ENCODE data around the gene SAP30. TPM values are rescaled to one million over a fixed set of nuclear protein-coding genes. Genes with fewer than 3 reads are reported as not detected.

SAP30 gene
- total and polyA plus RNA-seq, 9 of the 15 experiments (the other 6 are each of a cell fraction or from before 2014, with no cell fraction given) = 5.9 to 51.1 (median 32.6) TPM

- no peak for TF ChIP-seq ARID3A (IDR thresholded peaks at IDR 0.05; ENCODE audit: borderline replicate concordance, low read depth, low read length)
- no peak for TF ChIP-seq CBX2 (IDR thresholded peaks at IDR 0.05; ENCODE audit: insufficient read depth, low read length, poor library complexity, severe bottlenecking)
- no peak for TF ChIP-seq HCFC1 (IDR thresholded peaks at IDR 0.05; ENCODE audit: low read depth, low read length)
- no peak for TF ChIP-seq DMBX1 (CRISPR knock-in tag; IDR thresholded peaks at IDR 0.05; ENCODE audit: borderline replicate concordance)
- TF ChIP-seq NR0B1 (IDR thresholded peaks at IDR 0.05; ENCODE audit: partially characterized antibody) = no peak
- TF ChIP-seq HMGN3 (IDR thresholded peaks at IDR 0.05; ENCODE audit: borderline replicate concordance, extremely low read depth, insufficient read length, low read depth, low read length) = no peak
Observed at GRCh38 chr4:173398779-173399415, 28.1 kb downstream of the SAP30 start, which contains the start of gene SCRG1 (continued).

- no peak overlapping the region for H3K4me2 ChIP-seq (ENCODE audit: insufficient read depth, low read length)
- 35% methylated on average over 4 of the region's 4 CpGs for WGBS (ENCODE audit: insufficient coverage, low coverage, missing lambda C conversion rate)
- no peak overlapping the region for H2AFZ ChIP-seq (ENCODE audit: low read depth, low read length)
- DNase-seq (ENCODE audit: extremely low read depth in 1 of 4, low spot score in 3 of 4) = no peak
- H3K27me3 ChIP-seq (ENCODE audit: control insufficient read depth in 2 of 2, insufficient read depth in 2 of 2, low read length in 2 of 2) = peaks cover 0 to 2% of the 10 kb centered on the region in 2 experiments; a peak in 1 of 5 replicates
- H3K27ac ChIP-seq (ENCODE audit: extremely low read depth, low read depth, low read length) = no peak overlapping the region
- H3K9me3 ChIP-seq (replicated peaks; ENCODE audit: control insufficient read depth, insufficient read depth, low read depth, low read length) = no peaks in the 10 kb centered on the region
- no peak for FAIRE-seq
- no peaks in the 10 kb centered on the region for H3K79me2 ChIP-seq (ENCODE audit: control insufficient read depth, insufficient read depth, low read length)
- ATAC-seq = 0 out of 3 replicates have a peak, but pooled peaks have one; percentile 27
- no peak overlapping the region for H3K4me3 ChIP-seq
- CTCF ChIA-PET (ENCODE audit: low intra/inter-chr PET ratio) = no interaction called here
- no peak for TF ChIP-seq CBX8 (IDR thresholded peaks at IDR 0.05; ENCODE audit: borderline replicate concordance, extremely low read depth, low read depth, low read length, poor library complexity, severe bottlenecking)
- TF ChIP-seq SPI1 (IDR thresholded peaks at IDR 0.05; ENCODE audit: borderline replicate concordance, low read depth, low read length) = no peak
- TF ChIP-seq CHAMP1 (IDR thresholded peaks at IDR 0.05) = no peak
- TF ChIP-seq CHD2 (IDR thresholded peaks at IDR 0.05; ENCODE audit: low read depth, low read length) = no peak
- TF ChIP-seq RFX1 (IDR thresholded peaks at IDR 0.05) = no peak
- TF ChIP-seq ZNF197 (CRISPR knock-in tag; IDR thresholded peaks at IDR 0.05; ENCODE audit: low read depth) = no peak
- no peaks in the 10 kb centered on the region for H3K36me3 ChIP-seq (ENCODE audit: control insufficient read depth, insufficient read depth, low read length)
- BruUV-seq (replicated peaks) = no TSS peak
- H3K9me1 ChIP-seq (ENCODE audit: control insufficient read depth, insufficient read depth, low read length) = no peaks in the 10 kb centered on the region
- no peaks in the 10 kb centered on the region for H4K20me1 ChIP-seq (replicated peaks; ENCODE audit: control insufficient read depth, insufficient read depth, low read length)
- POLR2A ChIA-PET = no interaction called here
- intact Hi-C loops (cut with micrococcal nuclease) = no loop called here
- H3K9ac ChIP-seq (ENCODE audit: insufficient read depth in 1 of 2, low read depth in 2 of 2, low read length in 2 of 2) = no peak overlapping the region
- no peaks in the 10 kb centered on the region for H3K4me1 ChIP-seq (replicated peaks in 1 of 2; ENCODE audit: control insufficient read depth in 2 of 2, insufficient read depth in 2 of 2, low read length in 2 of 2)
- in situ Hi-C loops (cut with MboI) = no loop called here
Observed at GRCh38 chr4:173401063-173401462, 30.3 kb downstream of the SAP30 start.
